GM21367 (cell line): Measurements from ENCODE around the gene SNTG2.
"Not testable (repeated sequence)": the region's sequence is repeated elsewhere in the genome, so short reads cannot be mapped to it uniquely, and the experiment has no call there.

Experiments used
- ATAC-seq: cut with Tn5 transposase; IDR thresholded peaks from one replicate; pipeline ENCODE4 v1.9.1; 2021; ENCODE audit not compliant: unreplicated experiment

The SNTG2 gene

DNA sequence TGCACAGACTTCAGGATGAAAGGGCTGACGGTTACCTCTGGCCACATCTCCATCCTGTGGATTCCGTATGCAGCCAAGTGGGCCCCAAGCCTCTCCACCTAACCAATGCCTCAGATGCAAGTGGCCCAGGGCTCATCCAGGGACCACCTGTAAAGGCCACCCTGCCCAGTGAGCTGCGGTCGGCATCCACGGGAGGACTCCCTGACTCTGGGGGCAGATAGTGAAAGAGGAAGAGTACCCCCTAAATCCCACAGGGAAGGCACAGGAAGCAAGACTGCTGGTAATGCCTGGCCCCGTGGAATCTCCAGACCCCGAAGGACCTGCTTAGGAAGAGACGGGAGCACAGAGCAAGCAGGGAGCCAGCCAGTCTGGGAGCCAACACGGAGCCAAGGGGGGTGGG, 451.4 kb downstream of the SNTG2 start:
- no peak for ATAC-seq

DNA sequence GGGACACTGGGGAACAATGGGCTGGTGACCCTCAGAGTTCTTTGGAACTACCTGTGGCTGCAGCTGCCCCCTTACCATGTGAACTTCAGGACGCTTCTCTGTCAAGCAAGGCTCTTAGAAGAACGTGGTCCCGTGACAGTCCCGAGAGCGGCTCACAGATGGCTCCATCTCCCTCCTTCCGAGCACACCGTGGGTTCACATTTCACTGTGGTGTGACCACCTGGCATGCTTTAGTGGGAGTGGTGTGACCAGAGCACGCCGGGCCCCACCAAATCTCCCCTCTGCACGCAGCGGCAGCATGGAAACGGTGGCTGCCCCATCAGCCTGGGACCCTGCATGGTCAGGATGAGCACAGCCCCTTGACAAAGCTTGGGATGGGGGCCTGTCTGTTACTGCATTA, 452.9 kb downstream of the SNTG2 start:
- ATAC-seq: no peak

DNA sequence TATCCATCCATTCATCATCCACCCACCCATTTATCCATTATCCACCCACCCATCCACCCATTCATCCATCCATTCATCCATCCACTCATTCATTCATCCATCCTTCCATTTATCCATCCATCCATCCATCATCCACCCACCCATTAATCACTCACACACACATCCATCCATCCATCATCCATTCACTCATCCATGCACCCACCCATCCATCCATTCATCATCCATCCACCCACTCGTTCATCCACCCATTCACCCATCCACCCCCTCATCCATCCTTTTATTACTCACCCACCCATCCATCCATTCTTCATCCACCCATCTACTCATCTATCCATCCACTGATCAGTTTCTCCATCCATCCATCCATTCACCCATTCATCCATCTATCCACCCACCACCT, 454.5 kb downstream of the SNTG2 start:
- ATAC-seq: no peak

DNA sequence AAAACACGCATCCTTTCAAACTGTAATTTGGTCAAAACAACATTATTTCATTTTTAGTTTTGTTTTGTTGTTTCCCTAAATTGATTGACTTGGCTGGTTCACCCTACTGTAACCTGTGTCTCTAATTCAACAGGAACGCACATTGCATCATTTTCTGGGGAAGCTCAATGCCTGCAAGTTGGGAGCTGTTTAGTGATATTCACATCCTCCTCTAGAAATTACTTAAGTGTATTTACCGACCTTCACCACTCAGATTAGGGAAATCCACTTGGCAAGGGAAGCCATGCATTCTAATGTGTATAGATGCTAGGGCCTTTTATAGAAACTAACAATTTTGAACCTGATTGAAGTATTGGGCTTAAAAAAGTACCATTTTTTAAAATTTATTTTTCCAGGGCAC, 455.3 kb downstream of the SNTG2 start:
- no peak for ATAC-seq

DNA sequence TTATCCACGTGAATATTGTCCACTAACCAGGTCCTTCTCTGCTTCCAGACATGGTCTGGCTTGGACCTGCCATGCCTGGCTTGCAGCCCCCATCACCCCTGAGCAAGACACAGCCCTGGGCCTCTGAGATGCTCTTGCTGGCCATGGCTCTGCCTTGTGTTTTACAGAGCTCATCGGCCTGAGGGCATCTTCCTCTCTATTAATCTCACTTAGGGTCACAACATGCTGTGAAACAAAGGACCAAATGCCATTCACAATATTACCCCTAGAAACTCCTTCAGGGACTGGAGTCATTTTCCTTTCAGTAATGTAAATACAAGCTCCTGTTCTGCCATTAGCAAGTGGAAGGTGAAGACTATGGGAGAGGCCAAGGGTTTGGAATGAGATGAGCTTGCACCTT, 455.8 kb downstream of the SNTG2 start:
- no peak for ATAC-seq

DNA sequence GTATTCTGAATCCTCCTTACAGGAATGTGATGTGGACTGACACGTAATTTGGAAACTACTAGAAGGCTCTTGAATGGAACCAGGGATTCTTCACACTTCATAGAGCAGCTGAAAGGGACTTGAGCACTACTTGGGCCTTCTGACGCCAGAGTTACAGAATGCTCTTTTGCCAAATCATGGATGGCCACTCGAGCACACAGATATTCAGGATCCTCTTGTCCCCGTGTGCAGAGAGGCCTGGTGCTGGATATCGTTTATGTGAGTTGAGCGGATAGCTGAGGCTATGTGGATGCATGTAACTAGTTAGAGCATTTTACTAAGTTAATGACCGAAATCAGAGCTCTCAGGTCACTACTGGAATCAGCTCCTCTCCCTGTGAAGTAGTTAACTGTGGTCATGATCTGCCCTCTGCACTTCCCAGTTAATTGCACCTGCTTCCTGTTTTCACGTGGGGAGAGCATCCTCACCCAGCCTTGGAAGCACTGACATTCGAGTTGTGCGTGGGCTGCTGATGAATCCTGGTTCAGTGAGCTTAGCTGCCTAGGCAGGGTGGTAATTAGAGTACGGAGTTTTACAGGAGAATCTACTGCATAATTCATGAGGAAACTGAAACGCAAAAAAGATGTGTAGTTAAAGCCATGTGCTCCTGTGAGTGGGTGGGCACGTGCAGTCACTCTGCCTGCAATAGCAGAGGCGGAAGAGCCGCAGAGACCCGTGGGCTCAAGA, 457.5 kb downstream of the SNTG2 start:
- no peak for ATAC-seq

DNA sequence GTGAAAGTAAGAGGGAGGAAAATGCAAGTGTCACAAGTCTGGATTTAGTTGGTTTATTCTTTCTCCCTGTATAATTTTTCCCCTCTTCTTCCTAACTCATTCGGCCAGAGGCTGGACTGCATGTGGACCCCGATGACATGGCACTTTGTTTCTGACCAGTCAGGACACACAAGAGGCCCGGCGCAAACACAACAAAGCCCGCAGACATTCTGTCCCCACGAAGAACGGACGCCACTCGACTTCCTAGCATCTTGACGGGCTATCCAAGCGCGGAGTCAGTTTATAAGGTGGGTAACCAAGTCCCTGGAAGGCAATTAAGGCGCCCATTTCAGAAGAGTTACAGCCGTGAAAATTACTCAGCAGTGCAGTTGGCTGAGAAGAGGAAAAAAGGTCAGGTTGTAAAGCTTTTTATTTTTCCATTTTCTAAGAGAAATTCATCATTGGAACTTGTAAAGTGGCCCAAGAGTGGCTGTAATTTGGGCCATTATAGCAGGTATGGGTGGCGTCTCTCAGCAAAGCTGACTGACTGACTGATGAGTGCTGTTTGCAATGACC, 462.6 kb downstream of the SNTG2 start, which contains the start of gene TPO:
Gene TPO, plus strand, starts transcription at position 308 of the 555 bp plus-strand sequence. CDS start 946 bp downstream, outside the sequence.
- ATAC-seq: no peak

DNA sequence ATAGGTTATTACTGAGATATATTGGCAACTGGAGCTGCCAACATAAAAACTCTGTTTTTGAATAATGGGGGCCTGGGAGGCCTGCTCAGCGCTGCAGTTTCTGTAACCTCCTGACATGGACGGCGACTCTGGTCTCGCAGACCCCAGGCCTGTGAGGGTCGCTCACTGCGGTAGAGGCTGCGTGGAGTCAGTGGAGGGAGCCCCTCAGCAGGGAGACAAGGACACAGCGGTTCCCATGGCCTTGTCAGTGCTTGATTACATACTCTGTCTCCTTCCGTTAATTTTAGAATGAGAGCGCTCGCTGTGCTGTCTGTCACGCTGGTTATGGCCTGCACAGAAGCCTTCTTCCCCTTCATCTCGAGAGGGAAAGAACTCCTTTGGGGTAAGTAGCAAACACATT, 463.5 kb downstream of the SNTG2 start:
- no peak for ATAC-seq

DNA sequence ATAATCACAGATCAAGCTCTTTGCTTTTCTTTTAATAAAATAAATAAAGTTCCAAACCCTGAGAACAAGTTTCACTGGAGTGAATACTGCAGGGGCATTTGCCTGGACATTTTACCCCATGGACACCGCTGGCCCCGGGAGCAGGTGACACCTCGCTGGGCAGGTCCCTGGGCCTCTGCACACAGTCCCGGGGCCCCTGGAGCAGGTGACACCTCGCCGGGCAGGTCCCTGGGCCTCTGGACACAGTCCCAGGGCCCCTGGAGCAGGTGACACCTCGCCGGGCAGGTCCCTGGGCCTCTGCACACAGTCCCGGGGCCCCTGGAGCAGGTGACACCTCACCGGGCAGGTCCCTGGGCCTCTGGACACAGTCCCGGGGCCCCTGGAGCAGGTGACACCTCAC, 464.3 kb downstream of the SNTG2 start:
- not testable (repeated sequence) for ATAC-seq

DNA sequence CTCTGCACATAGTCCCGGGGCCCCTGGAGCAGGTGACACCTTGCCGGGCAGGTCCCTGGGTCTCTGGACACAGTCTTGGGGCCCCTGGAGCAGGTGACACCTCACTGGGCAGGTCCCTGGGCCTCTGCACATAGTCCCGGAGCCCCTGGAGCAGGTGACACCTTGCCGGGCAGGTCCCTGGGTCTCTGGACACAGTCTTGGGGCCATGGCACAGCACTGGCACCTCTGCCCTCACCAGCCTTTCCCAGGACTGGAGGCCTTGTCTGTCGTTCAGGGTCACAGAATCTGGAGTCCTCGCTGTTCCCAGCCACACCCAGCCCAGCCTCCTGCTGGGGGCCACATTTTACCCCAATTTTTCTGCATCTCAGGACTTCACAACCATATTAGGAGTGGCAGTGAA, 464.9 kb downstream of the SNTG2 start:
- no peak for ATAC-seq
